GM23338 (cell line): ENCODE results near the gene ERBB4. TPM values are rescaled to one million over a fixed set of nuclear protein-coding genes. Genes with fewer than 3 reads are reported as not detected.

ENCODE experiments used
- ATAC-seq: fragments of 200-7000 bp; cut with Tn5 transposase; 3 replicates; pipeline ENCODE4 v1.9.1; 2020
- DNase-seq: peaks from one replicate; pipeline ENCODE4 v3.0.0-alpha.2; 2015; ENCODE audit warnings: low spot score
- H2AFZ ChIP-seq: fragments of 200-600 bp; sonication (generic); 2 replicates; pipeline ENCODE4 v1.8.0; 2016; ENCODE audit warnings: antibody characterized with exemption, mild to moderate bottlenecking, moderate library complexity
- H3F3A ChIP-seq: fragments of 200-600 bp; sonication (generic); replicated peaks from 2 replicates; pipeline ENCODE4 v1.8.0; 2017; ENCODE audit warnings: antibody characterized with exemption, mixed run types, low read depth
- H3K27ac ChIP-seq: fragments of 200-600 bp; sonication (generic); 2 replicates; pipeline ENCODE4 v1.6.1; 2016; ENCODE audit warnings: low read depth
- H3K27me3 ChIP-seq: fragments of 200-600 bp; sonication (generic); 2 replicates; pipeline ENCODE4 v1.8.0; 2016; ENCODE audit warnings: mild to moderate bottlenecking, mixed run types, moderate library complexity; ENCODE audit not compliant: insufficient read depth
- H3K36me3 ChIP-seq: fragments of 200-600 bp; sonication (generic); 2 replicates; pipeline ENCODE4 v1.8.0; 2016; ENCODE audit warnings: mild to moderate bottlenecking; ENCODE audit not compliant: insufficient read depth
- H3K4me1 ChIP-seq: fragments of 200-600 bp; sonication (generic); 2 replicates; pipeline ENCODE4 v1.8.0; 2016; ENCODE audit warnings: mild to moderate bottlenecking, moderate library complexity; ENCODE audit not compliant: insufficient read depth
- H3K4me2 ChIP-seq: fragments of 200-600 bp; sonication (generic); 2 replicates; pipeline ENCODE4 v1.7.1; 2017; ENCODE audit warnings: mixed run types
- H3K4me3 ChIP-seq: fragments of 200-600 bp; sonication (generic); 2 replicates; pipeline ENCODE4 v1.6.1; 2016; ENCODE audit warnings: mixed run types
- H3K79me2 ChIP-seq: fragments of 200-600 bp; sonication (generic); replicated peaks from 2 replicates; pipeline ENCODE4 v1.8.0; 2017; ENCODE audit warnings: mild to moderate bottlenecking; ENCODE audit not compliant: insufficient read depth
- H3K9me2 ChIP-seq: fragments of 200-600 bp; sonication (generic); 2 replicates; pipeline ENCODE4 v1.8.0; 2017; ENCODE audit not compliant: insufficient read depth
- H4K20me1 ChIP-seq: fragments of 200-600 bp; sonication (generic); replicated peaks from 2 replicates; pipeline ENCODE4 v1.8.0; 2017; ENCODE audit warnings: mild to moderate bottlenecking; ENCODE audit not compliant: insufficient read depth
- H3K27ac Mint-ChIP-seq: 2 replicates; pipeline ENCODE4 v1.8.0; 2020; ENCODE audit warnings: inconsistent platforms, mild to moderate bottlenecking, moderate library complexity, mixed read lengths
- H3K27me3 Mint-ChIP-seq: 3 replicates; pipeline ENCODE4 v1.8.0; 2022; ENCODE audit warnings: low read depth, mild to moderate bottlenecking, moderate library complexity, mixed read lengths, inconsistent platforms; ENCODE audit not compliant: insufficient read depth, poor library complexity
- H3K36me3 Mint-ChIP-seq: 3 replicates; pipeline ENCODE4 v1.8.0; 2021; ENCODE audit warnings: low read depth, mild to moderate bottlenecking, inconsistent platforms, moderate library complexity, mixed read lengths
- H3K4me1 Mint-ChIP-seq: 3 replicates; pipeline ENCODE4 v1.8.0; 2020; ENCODE audit warnings: mild to moderate bottlenecking, inconsistent platforms, mixed read lengths
- H3K4me3 Mint-ChIP-seq: 3 replicates; pipeline ENCODE4 v1.8.0; 2021; ENCODE audit warnings: moderate library complexity, mild to moderate bottlenecking, inconsistent platforms, mixed read lengths
- H3K9me3 Mint-ChIP-seq: 3 replicates; pipeline ENCODE4 v1.8.0; 2020; ENCODE audit warnings: moderate library complexity, mild to moderate bottlenecking, inconsistent platforms, mixed read lengths
- CREB1 ChIP-seq: fragments of 250-450 bp; sonication (Bioruptor Pico); IDR thresholded peaks from 2 replicates; pipeline ENCODE4 v1.5.0; 2020; ENCODE audit warnings: low read depth, mild to moderate bottlenecking, moderate library complexity
- CTCF ChIP-seq, 2 experiments: fragments of 200-600 bp in 1 of 2; sonication (generic) in 1 of 2; conservative IDR thresholded peaks; 2 replicates each; pipeline versions ENCODE4 v1.5.1 to v1.6.1; 2016 to 2017; ENCODE audit warnings: antibody characterized with exemption in 2 of 2, low read depth in 2 of 2, mild to moderate bottlenecking in 2 of 2, moderate library complexity in 1 of 2
- EZH2 ChIP-seq: fragments of 200-600 bp; sonication (generic); IDR thresholded peaks from one replicate; pipeline ENCODE4 v1.8.0; 2017; ENCODE audit warnings: antibody characterized with exemption, mild to moderate bottlenecking, low read depth; ENCODE audit not compliant: unreplicated experiment
- EZH2phosphoT487 ChIP-seq: fragments of 200-600 bp; sonication (generic); IDR thresholded peaks from one replicate; pipeline ENCODE4 v1.8.1; 2018; ENCODE audit warnings: antibody characterized with exemption; ENCODE audit not compliant: unreplicated experiment
- JUNB ChIP-seq: IDR thresholded peaks from one replicate; pipeline ENCODE4 v1.6.1; 2016; ENCODE audit warnings: antibody characterized with exemption; ENCODE audit not compliant: unreplicated experiment
- NANOG ChIP-seq: IDR thresholded peaks from 2 replicates; pipeline ENCODE4 v1.6.1; 2016; ENCODE audit warnings: antibody characterized with exemption, borderline replicate concordance
- POLR2AphosphoS5 ChIP-seq: IDR thresholded peaks from 2 replicates; pipeline ENCODE4 v1.6.1; 2016; ENCODE audit warnings: antibody characterized with exemption, low read depth
- STAT1 ChIP-seq: IDR thresholded peaks from one replicate; pipeline ENCODE4 v1.6.1; 2016; ENCODE audit warnings: antibody characterized with exemption; ENCODE audit not compliant: unreplicated experiment
- ZNF331 ChIP-seq: fragments of 250-450 bp; sonication (Bioruptor Pico); IDR thresholded peaks from 2 replicates; pipeline ENCODE4 v1.5.0; 2020; ENCODE audit warnings: low read depth, mild to moderate bottlenecking, moderate library complexity
- ZNF462 ChIP-seq: fragments of 250-450 bp; sonication (Bioruptor Pico); IDR thresholded peaks from 2 replicates; pipeline ENCODE4 v1.5.0; 2020; ENCODE audit warnings: mild to moderate bottlenecking, moderate library complexity
- polyA plus RNA-seq: library from polyadenylated mRNA; unstranded; fragments of >200 nt; fragmentation: Nextera tagmentation; extraction: Ambion mirVana; gene quantifications from 2 replicates; pipeline ENCODE4 v1.2.1, GENCODE V29; 2016
- total RNA-seq: library from RNA; depleted of rRNA; stranded (reverse); fragments of >200 nt; shearing (Covaris generic); gene quantifications from 2 replicates; pipeline ENCODE4 v1.2.3, GENCODE V29; 2014

Gene ERBB4
- total and polyA plus RNA-seq, 2 experiments from 2014 or later: 0.73 to 1.1 TPM

- H3K4me3 ChIP-seq: no peak overlapping the region
- H3K9me2 ChIP-seq: no peaks in the 10 kb centered on the region
- TF ChIP-seq NANOG (no peak), EZH2 (no peak), POLR2AphosphoS5 (no peak), EZH2phosphoT487 (no peak), STAT1 (no peak), ZNF462 (CRISPR knock-in tag) (no peak), CREB1 (CRISPR knock-in tag) (no peak), ZNF331 (CRISPR knock-in tag) (no peak), CTCF (conservative IDR thresholded peaks at IDR 0.05; ENCODE audit: low read depth in 2 of 2) (no peak), JUNB (no peak)
- no peaks in the 10 kb centered on the region for H3K79me2 ChIP-seq
- Mint-ChIP-seq H3K4me3 (no peak overlapping the region), H3K9me3 (no peaks in the 10 kb centered on the region), H3K27ac (no peak overlapping the region), H3K27me3 (no peaks in the 10 kb centered on the region), H3K4me1 (peaks cover 9% of the 10 kb centered on the region), H3K36me3 (no peaks in the 10 kb centered on the region)
- no peaks in the 10 kb centered on the region for H4K20me1 ChIP-seq
- H3K27ac ChIP-seq: no peak overlapping the region
- H3F3A ChIP-seq: no peaks in the 10 kb centered on the region
- no peaks in the 10 kb centered on the region for H3K27me3 ChIP-seq
- no peak overlapping the region for H2AFZ ChIP-seq
- DNase-seq (no peak), ATAC-seq (no peak)
- H3K36me3 ChIP-seq: no peaks in the 10 kb centered on the region
- H3K4me2 ChIP-seq: no peak overlapping the region
- H3K4me1 ChIP-seq: peaks cover 12% of the 10 kb centered on the region
These were observed 178.5 kb downstream of the ERBB4 start for GRCh38 chr2:212360068-212360460.
